ENCODE data around the gene WDR72.

DNA sequence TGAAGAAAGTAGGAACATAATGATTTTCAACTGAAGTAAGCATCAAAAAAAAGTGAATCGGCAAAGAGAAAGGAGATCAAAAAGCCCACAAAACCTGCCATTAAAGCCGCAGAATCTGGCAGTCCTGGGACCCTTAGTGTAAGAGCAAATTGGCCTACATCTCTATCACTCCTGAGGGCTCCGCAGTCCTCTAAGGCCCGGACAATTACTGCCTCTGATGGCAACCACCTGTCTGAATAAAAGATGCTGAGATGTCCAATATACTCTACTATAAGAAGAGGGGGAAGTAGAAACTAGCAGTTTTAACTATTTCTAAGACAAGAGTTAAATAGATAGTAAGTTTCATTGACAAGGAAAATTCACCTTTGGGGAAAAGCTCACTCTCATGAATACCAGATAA is 20.3 kb downstream of the WDR72 start:
- TF ChIP-seq, protein P1, sequence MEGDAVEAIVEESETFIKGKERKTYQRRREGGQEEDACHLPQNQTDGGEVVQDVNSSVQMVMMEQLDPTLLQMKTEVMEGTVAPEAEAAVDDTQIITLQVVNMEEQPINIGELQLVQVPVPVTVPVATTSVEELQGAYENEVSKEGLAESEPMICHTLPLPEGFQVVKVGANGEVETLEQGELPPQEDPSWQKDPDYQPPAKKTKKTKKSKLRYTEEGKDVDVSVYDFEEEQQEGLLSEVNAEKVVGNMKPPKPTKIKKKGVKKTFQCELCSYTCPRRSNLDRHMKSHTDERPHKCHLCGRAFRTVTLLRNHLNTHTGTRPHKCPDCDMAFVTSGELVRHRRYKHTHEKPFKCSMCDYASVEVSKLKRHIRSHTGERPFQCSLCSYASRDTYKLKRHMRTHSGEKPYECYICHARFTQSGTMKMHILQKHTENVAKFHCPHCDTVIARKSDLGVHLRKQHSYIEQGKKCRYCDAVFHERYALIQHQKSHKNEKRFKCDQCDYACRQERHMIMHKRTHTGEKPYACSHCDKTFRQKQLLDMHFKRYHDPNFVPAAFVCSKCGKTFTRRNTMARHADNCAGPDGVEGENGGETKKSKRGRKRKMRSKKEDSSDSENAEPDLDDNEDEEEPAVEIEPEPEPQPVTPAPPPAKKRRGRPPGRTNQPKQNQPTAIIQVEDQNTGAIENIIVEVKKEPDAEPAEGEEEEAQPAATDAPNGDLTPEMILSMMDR (IDR thresholded peaks at IDR 0.05) = no peak
- TF ChIP-seq POLR2A (IDR thresholded peaks at IDR 0.05) = no peak
- no peak for TF ChIP-seq EP300 (IDR thresholded peaks at IDR 0.05)

All from ovary (tissue), 3 donors.